HG02870 (cell line): ENCODE results near the gene CTSV.
A peak's percentile ranks its signal among the peaks of the same experiment; 100 is the strongest.
"Not testable (repeated sequence)": the region's sequence is repeated elsewhere in the genome, so short reads cannot be mapped to it uniquely, and the experiment has no call there.

Experiments used
- ATAC-seq: cut with Tn5 transposase; IDR thresholded peaks from one replicate; pipeline ENCODE4 v1.9.1; 2021; ENCODE audit warnings: mild to moderate bottlenecking, moderate library complexity; ENCODE audit not compliant: unreplicated experiment

The CTSV gene

GRCh38 chr9:97038611-97039513 lies at the start of gene CTSV:
Gene CTSV, minus strand, starts transcription at chr9:97039142. Its CDS starts 1,099 bp downstream, at chr9:97038043.
- ATAC-seq, result peak; percentile 93

- ATAC-seq, result not testable (repeated sequence)
Measured at GRCh38 chr9:97087668-97088215, 48.8 kb upstream of the CTSV start.

- not testable (repeated sequence) for ATAC-seq
Measured at GRCh38 chr9:97084562-97084991, 45.6 kb upstream of the CTSV start.

- no peak for ATAC-seq
Measured at GRCh38 chr9:97078362-97078761, 39.4 kb upstream of the CTSV start.

GRCh38 chr9:97077452-97078295 lies 38.7 kb upstream of the CTSV start:
- ATAC-seq, result no peak

GRCh38 chr9:97076731-97077451 lies 37.9 kb upstream of the CTSV start:
- not testable (repeated sequence) for ATAC-seq

GRCh38 chr9:97076238-97076637 lies 37.3 kb upstream of the CTSV start:
- ATAC-seq, result no peak

- no peak for ATAC-seq
Measured at GRCh38 chr9:97075289-97075985, 36.5 kb upstream of the CTSV start.

- ATAC-seq, result no peak
Measured at GRCh38 chr9:97073506-97073905, 34.6 kb upstream of the CTSV start.

- no peak for ATAC-seq
Measured at GRCh38 chr9:97072285-97072776, 33.4 kb upstream of the CTSV start.

GRCh38 chr9:97070325-97070724 lies 31.4 kb upstream of the CTSV start:
- ATAC-seq, result not testable (repeated sequence)

- ATAC-seq, result no peak
Measured at GRCh38 chr9:97067490-97067889, 28.5 kb upstream of the CTSV start.

GRCh38 chr9:97064176-97064575 lies 25.2 kb upstream of the CTSV start:
- ATAC-seq, result no peak

GRCh38 chr9:97060796-97061195 lies 21.9 kb upstream of the CTSV start:
- no peak for ATAC-seq

- ATAC-seq, result no peak
Measured at GRCh38 chr9:97059626-97060025, 20.7 kb upstream of the CTSV start.

- ATAC-seq, result no peak
Measured at GRCh38 chr9:97057651-97058050, 18.7 kb upstream of the CTSV start.

GRCh38 chr9:97055891-97056290 lies 16.9 kb upstream of the CTSV start:
- not testable (repeated sequence) for ATAC-seq

- no peak for ATAC-seq
Measured at GRCh38 chr9:97053717-97054116, 14.8 kb upstream of the CTSV start.

- no peak for ATAC-seq
Measured at GRCh38 chr9:97052735-97053134, 13.8 kb upstream of the CTSV start.

- ATAC-seq, result no peak
Measured at GRCh38 chr9:97046228-97046627, 7.3 kb upstream of the CTSV start.
